Measurements from ENCODE around the gene NTRK3.

DNA sequence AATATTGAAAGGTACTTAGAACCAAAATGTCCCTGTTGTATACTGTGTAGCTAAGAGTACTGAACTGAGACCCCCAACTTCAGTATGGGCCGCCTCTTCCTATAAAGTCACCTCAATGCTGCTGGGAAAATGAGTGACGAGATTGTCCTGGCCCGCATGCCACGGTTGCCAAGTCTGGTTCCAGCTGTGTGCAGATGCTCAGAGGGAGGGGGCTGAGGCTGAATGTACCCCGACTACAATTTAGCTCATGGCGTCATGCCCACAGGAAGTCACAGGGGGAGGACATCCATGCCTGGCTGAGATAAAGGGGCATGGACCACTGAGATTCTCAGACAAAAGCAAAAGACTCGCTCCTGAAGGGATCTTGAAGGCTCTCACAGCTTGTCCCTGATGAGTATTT is 271.1 kb downstream of the NTRK3 start:
- TF ChIP-seq, protein P1, sequence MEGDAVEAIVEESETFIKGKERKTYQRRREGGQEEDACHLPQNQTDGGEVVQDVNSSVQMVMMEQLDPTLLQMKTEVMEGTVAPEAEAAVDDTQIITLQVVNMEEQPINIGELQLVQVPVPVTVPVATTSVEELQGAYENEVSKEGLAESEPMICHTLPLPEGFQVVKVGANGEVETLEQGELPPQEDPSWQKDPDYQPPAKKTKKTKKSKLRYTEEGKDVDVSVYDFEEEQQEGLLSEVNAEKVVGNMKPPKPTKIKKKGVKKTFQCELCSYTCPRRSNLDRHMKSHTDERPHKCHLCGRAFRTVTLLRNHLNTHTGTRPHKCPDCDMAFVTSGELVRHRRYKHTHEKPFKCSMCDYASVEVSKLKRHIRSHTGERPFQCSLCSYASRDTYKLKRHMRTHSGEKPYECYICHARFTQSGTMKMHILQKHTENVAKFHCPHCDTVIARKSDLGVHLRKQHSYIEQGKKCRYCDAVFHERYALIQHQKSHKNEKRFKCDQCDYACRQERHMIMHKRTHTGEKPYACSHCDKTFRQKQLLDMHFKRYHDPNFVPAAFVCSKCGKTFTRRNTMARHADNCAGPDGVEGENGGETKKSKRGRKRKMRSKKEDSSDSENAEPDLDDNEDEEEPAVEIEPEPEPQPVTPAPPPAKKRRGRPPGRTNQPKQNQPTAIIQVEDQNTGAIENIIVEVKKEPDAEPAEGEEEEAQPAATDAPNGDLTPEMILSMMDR (IDR thresholded peaks at IDR 0.05) = no peak
- TF ChIP-seq POLR2A (IDR thresholded peaks at IDR 0.05) = no peak
- no peak for TF ChIP-seq POLR2AphosphoS5 (IDR thresholded peaks at IDR 0.05)
- TF ChIP-seq EP300 (IDR thresholded peaks at IDR 0.05) = no peak

All from suprapubic skin (tissue), 4 donors.